ENCODE data around the gene TCEAL1.
"Not testable (repeated sequence)": the region's sequence is repeated elsewhere in the genome, so short reads cannot be mapped to it uniquely, and the experiment has no call there.

The TCEAL1 gene

GRCh38 chrX:103658681-103659433 lies 30.1 kb downstream of the TCEAL1 start:
- Histone ChIP-seq H2AFZ (ENCODE audit: low read depth, low read length) (no peak overlapping the region), H3K36me3 (ENCODE audit: insufficient read depth, low read length) (no peaks in the 10 kb centered on the region), H3K9ac (ENCODE audit: low read depth, low read length) (no peak overlapping the region), H3K27me3 (ENCODE audit: insufficient read depth, low read length, poor library complexity) (no peaks in the 10 kb centered on the region), H3K4me3 (ENCODE audit: low read depth in 1 of 2, low read length in 2 of 2) (no peak overlapping the region), H3K9me3 (ENCODE audit: insufficient read depth, low read length, severe bottlenecking) (no peaks in the 10 kb centered on the region), H3K79me2 (ENCODE audit: insufficient read depth, low read length) (no peaks in the 10 kb centered on the region), H3K4me1 (ENCODE audit: insufficient read depth, low read length) (no peaks in the 10 kb centered on the region), H4K20me1 (ENCODE audit: insufficient read depth, low read length) (no peaks in the 10 kb centered on the region), H3K27ac (ENCODE audit: low read length) (no peak overlapping the region), H3K4me2 (ENCODE audit: insufficient read depth, low read length) (no peak overlapping the region)
- DNase-seq (no peak), ATAC-seq (ENCODE audit: insufficient read depth, low read depth) (no peak)
- TF ChIP-seq, protein P1, sequence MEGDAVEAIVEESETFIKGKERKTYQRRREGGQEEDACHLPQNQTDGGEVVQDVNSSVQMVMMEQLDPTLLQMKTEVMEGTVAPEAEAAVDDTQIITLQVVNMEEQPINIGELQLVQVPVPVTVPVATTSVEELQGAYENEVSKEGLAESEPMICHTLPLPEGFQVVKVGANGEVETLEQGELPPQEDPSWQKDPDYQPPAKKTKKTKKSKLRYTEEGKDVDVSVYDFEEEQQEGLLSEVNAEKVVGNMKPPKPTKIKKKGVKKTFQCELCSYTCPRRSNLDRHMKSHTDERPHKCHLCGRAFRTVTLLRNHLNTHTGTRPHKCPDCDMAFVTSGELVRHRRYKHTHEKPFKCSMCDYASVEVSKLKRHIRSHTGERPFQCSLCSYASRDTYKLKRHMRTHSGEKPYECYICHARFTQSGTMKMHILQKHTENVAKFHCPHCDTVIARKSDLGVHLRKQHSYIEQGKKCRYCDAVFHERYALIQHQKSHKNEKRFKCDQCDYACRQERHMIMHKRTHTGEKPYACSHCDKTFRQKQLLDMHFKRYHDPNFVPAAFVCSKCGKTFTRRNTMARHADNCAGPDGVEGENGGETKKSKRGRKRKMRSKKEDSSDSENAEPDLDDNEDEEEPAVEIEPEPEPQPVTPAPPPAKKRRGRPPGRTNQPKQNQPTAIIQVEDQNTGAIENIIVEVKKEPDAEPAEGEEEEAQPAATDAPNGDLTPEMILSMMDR (IDR thresholded peaks at IDR 0.05; ENCODE audit: borderline replicate concordance, extremely low read depth, low read length, poor library complexity, severe bottlenecking), result no peak
- no peak for TF ChIP-seq EZH2 (IDR thresholded peaks at IDR 0.05; ENCODE audit: borderline replicate concordance, low read depth, low read length, severe bottlenecking)

DNA sequence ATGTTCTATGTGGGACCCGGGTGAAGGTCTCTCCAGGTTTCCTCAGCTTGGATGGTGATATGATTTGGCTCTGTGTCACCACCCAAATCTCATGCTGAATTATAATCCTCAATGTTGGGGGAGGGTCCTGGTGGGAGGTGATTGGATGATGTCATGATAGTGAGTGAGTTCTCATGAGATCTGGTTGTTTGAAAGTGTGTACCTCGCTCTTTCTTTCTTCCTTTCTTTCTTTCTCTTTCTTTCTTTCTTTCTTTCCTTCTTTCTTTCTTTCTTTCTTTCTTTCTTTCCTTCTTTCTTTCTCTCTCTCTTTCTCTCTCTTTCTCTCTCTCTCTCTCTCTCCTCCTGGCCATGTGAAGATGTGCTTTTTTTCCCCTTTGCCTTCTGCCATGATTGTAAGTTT lies 30.7 kb downstream of the TCEAL1 start:
- not testable (repeated sequence) for H2AFZ ChIP-seq (ENCODE audit: low read depth, low read length); H3K79me2 ChIP-seq (ENCODE audit: insufficient read depth, low read length); H3K27me3 ChIP-seq (ENCODE audit: insufficient read depth, low read length, poor library complexity); H4K20me1 ChIP-seq (ENCODE audit: insufficient read depth, low read length); ATAC-seq (ENCODE audit: insufficient read depth, low read depth); H3K27ac ChIP-seq (ENCODE audit: low read length); H3K9me3 ChIP-seq (ENCODE audit: insufficient read depth, low read length, severe bottlenecking); H3K9ac ChIP-seq (ENCODE audit: low read depth, low read length); H3K4me3 ChIP-seq (ENCODE audit: low read depth in 1 of 2, low read length in 2 of 2); H3K36me3 ChIP-seq (ENCODE audit: insufficient read depth, low read length); H3K4me1 ChIP-seq (ENCODE audit: insufficient read depth, low read length); H3K4me2 ChIP-seq (ENCODE audit: insufficient read depth, low read length); DNase-seq

GRCh38 chrX:103663981-103664762 lies 35.4 kb downstream of the TCEAL1 start:
- Histone ChIP-seq H3K9me3 (ENCODE audit: insufficient read depth, low read length, severe bottlenecking) (no peaks in the 10 kb centered on the region), H4K20me1 (ENCODE audit: insufficient read depth, low read length) (no peaks in the 10 kb centered on the region), H2AFZ (ENCODE audit: low read depth, low read length) (no peak overlapping the region), H3K27me3 (ENCODE audit: insufficient read depth, low read length, poor library complexity) (no peaks in the 10 kb centered on the region), H3K4me3 (ENCODE audit: low read depth in 1 of 2, low read length in 2 of 2) (no peak overlapping the region), H3K79me2 (ENCODE audit: insufficient read depth, low read length) (no peaks in the 10 kb centered on the region), H3K9ac (ENCODE audit: low read depth, low read length) (no peak overlapping the region), H3K27ac (ENCODE audit: low read length) (no peak overlapping the region), H3K4me1 (ENCODE audit: insufficient read depth, low read length) (no peaks in the 10 kb centered on the region), H3K4me2 (ENCODE audit: insufficient read depth, low read length) (no peak overlapping the region), H3K36me3 (ENCODE audit: insufficient read depth, low read length) (no peaks in the 10 kb centered on the region)
- no peak for DNase-seq
- TF ChIP-seq, protein P1 (IDR thresholded peaks at IDR 0.05; ENCODE audit: borderline replicate concordance, extremely low read depth, low read length, poor library complexity, severe bottlenecking), result no peak
- no peak for TF ChIP-seq EZH2 (IDR thresholded peaks at IDR 0.05; ENCODE audit: borderline replicate concordance, low read depth, low read length, severe bottlenecking)
- ATAC-seq (ENCODE audit: insufficient read depth, low read depth), result no peak

All from DND-41 (cell line).